Activated T-cell treated with anti-CD3 and anti-CD28 coated beads, Interleukin-2, amount 50 U/mL, for 1 hour (primary cell): Measurements from ENCODE around the gene PTPRD.

Source experiments
- DNase-seq: peaks from one replicate; pipeline ENCODE4 v3.0.0-alpha.2; 2020

The PTPRD gene

GRCh38 chr9:9231946-9232345 is 1380.9 kb downstream of the PTPRD start:
- DNase-seq = no peak

- no peak for DNase-seq
Measured at GRCh38 chr9:9229269-9229668, 1383.5 kb downstream of the PTPRD start.

- DNase-seq = no peak
Measured at GRCh38 chr9:9223175-9223574, 1389.6 kb downstream of the PTPRD start.

- no peak for DNase-seq
Measured at GRCh38 chr9:9222730-9223129, 1390.1 kb downstream of the PTPRD start.

- no peak for DNase-seq
Measured at GRCh38 chr9:9216934-9217333, 1395.9 kb downstream of the PTPRD start.

GRCh38 chr9:9215050-9215449 is 1397.8 kb downstream of the PTPRD start:
- no peak for DNase-seq

GRCh38 chr9:9214066-9214465 is 1398.7 kb downstream of the PTPRD start:
- DNase-seq = no peak

GRCh38 chr9:9212963-9213362 is 1399.8 kb downstream of the PTPRD start:
- no peak for DNase-seq

- no peak for DNase-seq
Measured at GRCh38 chr9:9202276-9202675, 1410.5 kb downstream of the PTPRD start.

GRCh38 chr9:9186086-9186485 is 1426.7 kb downstream of the PTPRD start:
- no peak for DNase-seq

- DNase-seq = no peak
Measured at GRCh38 chr9:9182431-9182830, 1430.4 kb downstream of the PTPRD start.

- no peak for DNase-seq
Measured at GRCh38 chr9:9177081-9177480, 1435.7 kb downstream of the PTPRD start.

GRCh38 chr9:9174358-9174757 is 1438.4 kb downstream of the PTPRD start:
- DNase-seq = no peak

GRCh38 chr9:9173264-9173663 is 1439.5 kb downstream of the PTPRD start:
- no peak for DNase-seq

- no peak for DNase-seq
Measured at GRCh38 chr9:9170439-9171134, 1442.2 kb downstream of the PTPRD start.

GRCh38 chr9:9142001-9142400 is 1470.8 kb downstream of the PTPRD start:
- no peak for DNase-seq

- no peak for DNase-seq
Measured at GRCh38 chr9:9133526-9133925, 1479.3 kb downstream of the PTPRD start.

GRCh38 chr9:9124616-9125015 is 1488.2 kb downstream of the PTPRD start:
- no peak for DNase-seq

- DNase-seq = no peak
Measured at GRCh38 chr9:9122230-9122875, 1490.4 kb downstream of the PTPRD start.

GRCh38 chr9:9117866-9118265 is 1494.9 kb downstream of the PTPRD start:
- DNase-seq = no peak

- DNase-seq = no peak
Measured at GRCh38 chr9:9112001-9112720, 1500.6 kb downstream of the PTPRD start.

- no peak for DNase-seq
Measured at GRCh38 chr9:9108641-9109040, 1504.2 kb downstream of the PTPRD start.

GRCh38 chr9:9102295-9102694 is 1510.5 kb downstream of the PTPRD start:
- no peak for DNase-seq

GRCh38 chr9:9100070-9100469 is 1512.7 kb downstream of the PTPRD start:
- DNase-seq = no peak
